ENCODE measurements around the gene CPT2.
"Not testable (repeated sequence)": the region's sequence is repeated elsewhere in the genome, so short reads cannot be mapped to it uniquely, and the experiment has no call there.

CPT2 gene

DNA sequence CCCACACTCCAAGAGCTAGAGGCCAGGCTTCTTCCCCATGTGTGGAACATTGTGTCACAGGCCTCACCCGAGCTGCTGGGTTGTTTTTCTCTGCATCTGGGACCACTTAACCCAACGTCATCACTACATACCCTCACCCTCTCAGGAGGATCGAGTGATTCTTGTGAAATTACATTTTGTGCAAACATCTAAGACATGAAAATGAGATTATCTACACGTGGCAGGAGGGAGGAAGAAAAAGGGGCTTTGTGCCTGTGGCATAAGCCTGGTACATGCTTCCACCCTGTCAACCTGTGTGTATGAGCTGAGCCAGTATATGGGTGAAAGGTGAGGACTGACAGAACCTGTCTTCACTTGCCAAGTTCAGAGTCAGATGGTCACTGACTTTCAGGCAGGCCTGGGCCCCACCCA, 1.6 kb downstream of the CPT2 start:
- H3K36me3 Mint-ChIP-seq (ENCODE audit: low read depth), result peaks cover 25% of the 10 kb centered on the region
- peak overlapping the region; percentile 95 to 96 (median 96) for H3K27ac Mint-ChIP-seq
- no peaks in the 10 kb centered on the region for H3K27me3 Mint-ChIP-seq (ENCODE audit: low read depth)
- TF ChIP-seq, protein P1, sequence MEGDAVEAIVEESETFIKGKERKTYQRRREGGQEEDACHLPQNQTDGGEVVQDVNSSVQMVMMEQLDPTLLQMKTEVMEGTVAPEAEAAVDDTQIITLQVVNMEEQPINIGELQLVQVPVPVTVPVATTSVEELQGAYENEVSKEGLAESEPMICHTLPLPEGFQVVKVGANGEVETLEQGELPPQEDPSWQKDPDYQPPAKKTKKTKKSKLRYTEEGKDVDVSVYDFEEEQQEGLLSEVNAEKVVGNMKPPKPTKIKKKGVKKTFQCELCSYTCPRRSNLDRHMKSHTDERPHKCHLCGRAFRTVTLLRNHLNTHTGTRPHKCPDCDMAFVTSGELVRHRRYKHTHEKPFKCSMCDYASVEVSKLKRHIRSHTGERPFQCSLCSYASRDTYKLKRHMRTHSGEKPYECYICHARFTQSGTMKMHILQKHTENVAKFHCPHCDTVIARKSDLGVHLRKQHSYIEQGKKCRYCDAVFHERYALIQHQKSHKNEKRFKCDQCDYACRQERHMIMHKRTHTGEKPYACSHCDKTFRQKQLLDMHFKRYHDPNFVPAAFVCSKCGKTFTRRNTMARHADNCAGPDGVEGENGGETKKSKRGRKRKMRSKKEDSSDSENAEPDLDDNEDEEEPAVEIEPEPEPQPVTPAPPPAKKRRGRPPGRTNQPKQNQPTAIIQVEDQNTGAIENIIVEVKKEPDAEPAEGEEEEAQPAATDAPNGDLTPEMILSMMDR (IDR thresholded peaks at IDR 0.05; ENCODE audit: unreplicated experiment in 3 of 3), result no peak
- H3K4me1 Mint-ChIP-seq, result peaks cover 33% of the 10 kb centered on the region
- no peaks in the 10 kb centered on the region for H3K9me3 Mint-ChIP-seq
- H3K4me3 Mint-ChIP-seq, result peak overlapping the region; percentile 90 to 99 (median 96)

DNA sequence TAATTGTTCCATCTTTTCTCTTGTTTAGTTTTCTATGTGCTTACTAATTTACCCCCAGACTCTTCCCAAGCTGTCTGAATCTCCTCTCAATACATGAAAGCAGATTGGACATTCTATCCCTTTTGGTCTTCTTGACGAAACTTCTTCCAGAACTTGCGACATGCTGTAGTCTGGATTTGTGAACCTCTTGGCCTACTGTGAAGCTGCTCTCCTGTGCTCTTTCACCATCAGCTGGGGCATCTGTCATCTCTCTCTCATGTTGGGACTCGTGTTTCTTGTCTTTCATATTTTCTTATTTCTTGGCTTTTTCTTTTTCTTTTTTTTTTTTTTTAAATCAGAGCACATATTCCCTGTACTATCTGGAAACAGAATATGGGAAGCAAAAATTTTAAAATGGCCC, 6.8 kb downstream of the CPT2 start:
- Mint-ChIP-seq H3K9me3 (peaks cover 26% of the 10 kb centered on the region), H3K36me3 (ENCODE audit: low read depth) (peaks cover 76% of the 10 kb centered on the region), H3K4me3 (no peak overlapping the region), H3K27ac (no peak overlapping the region), H3K4me1 (no peaks in the 10 kb centered on the region), H3K27me3 (ENCODE audit: low read depth) (no peaks in the 10 kb centered on the region)
- TF ChIP-seq, protein P1 (IDR thresholded peaks at IDR 0.05; ENCODE audit: unreplicated experiment in 3 of 3), result no peak

DNA sequence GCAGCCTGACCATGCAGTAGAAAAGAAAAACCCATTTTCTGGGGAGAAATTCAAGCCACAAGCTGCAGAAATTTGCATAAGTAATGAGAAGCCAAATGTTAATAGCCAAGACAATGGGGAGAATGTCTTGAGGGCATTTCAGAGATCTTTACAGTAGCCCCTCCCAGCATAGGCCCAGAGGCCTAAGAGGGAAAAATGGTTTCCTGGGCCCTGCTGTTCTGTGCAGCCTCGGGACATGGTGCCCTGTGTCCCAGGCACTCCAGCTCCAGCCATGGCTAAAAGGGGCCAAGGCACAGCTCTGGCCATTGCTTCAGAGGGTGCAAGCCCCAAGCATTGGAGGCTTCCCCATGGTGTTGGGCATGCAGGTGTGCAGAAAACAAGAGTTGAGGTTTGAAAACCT, 8.9 kb downstream of the CPT2 start:
- peaks cover 26% of the 10 kb centered on the region for H3K9me3 Mint-ChIP-seq
- H3K36me3 Mint-ChIP-seq (ENCODE audit: low read depth), result peaks cover 96% of the 10 kb centered on the region
- H3K27me3 Mint-ChIP-seq (ENCODE audit: low read depth); H3K4me3 Mint-ChIP-seq; H3K4me1 Mint-ChIP-seq; H3K27ac Mint-ChIP-seq: not testable (repeated sequence)

DNA sequence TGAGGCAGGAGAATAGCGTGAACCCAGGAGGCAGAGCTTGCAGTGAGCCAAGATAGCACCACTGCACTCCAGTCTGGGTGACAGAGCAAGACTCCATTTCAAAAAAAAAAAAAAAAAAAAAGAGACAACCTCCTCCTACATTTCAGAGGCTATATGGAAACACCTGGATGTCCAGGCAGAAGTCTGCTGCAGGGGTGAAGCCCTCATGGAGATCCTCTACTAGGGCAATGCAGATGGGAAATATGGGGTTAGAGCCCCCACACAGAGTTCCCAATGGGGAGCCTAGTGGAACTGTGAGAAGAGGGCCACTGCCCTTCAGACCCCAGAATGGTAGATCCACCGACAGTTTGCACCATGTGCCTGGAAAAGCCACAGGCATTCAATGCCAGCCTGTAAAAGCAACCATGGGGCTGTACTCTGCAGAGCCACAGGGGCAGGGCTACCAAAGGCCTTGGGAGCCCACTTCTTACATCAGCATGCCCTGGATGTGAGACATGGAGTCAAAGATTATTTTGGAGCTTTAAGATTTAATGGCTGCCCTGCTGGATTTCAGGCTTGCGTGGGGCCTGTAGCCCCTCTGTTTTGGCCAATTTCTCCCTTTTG, 9.6 kb downstream of the CPT2 start:
- Mint-ChIP-seq H3K9me3 (peaks cover 26% of the 10 kb centered on the region), H3K36me3 (ENCODE audit: low read depth) (peaks cover 95% of the 10 kb centered on the region)
- H3K4me3 Mint-ChIP-seq, result not testable (repeated sequence)

DNA sequence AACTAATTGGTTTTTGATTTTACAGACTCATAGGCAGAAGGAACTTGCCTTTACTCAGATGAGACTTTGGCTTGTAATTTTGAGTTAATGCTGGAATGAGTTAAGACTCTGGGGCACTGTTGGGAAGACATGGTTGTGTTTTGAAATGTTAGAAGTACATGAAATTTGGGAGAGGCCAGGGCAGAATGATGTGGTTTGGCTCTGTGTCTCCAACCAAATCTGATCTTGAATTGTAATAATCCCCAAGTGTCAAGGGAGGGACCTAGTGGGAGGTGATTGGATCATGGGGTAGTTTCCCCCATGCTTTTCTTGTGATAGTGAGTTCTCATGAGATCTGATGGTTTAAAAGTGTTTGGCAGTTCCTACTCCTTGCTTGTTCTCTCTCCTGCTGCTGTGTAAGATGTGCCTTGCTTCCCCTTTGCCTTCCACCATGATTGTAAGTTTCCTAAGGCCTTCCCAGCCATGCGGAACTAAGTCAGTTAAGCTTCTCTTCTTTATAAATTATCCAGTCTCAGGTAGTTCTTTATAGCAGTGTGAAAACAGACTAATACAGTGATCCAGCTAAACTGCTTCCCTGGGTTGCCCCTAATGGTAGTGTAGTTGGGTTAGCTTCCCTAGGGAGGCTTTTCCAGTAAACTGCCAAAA, 10.2 kb downstream of the CPT2 start:
- Mint-ChIP-seq H3K4me1 (no peaks in the 10 kb centered on the region), H3K36me3 (ENCODE audit: low read depth) (peaks cover 93% of the 10 kb centered on the region), H3K27me3 (ENCODE audit: low read depth) (no peaks in the 10 kb centered on the region), H3K27ac (no peak overlapping the region), H3K9me3 (peaks cover 26% of the 10 kb centered on the region), H3K4me3 (no peak overlapping the region)
- TF ChIP-seq, protein P1 (IDR thresholded peaks at IDR 0.05; ENCODE audit: unreplicated experiment in 3 of 3), result no peak

More for the DNA sequence above, 9.6 kb downstream of the CPT2 start:
- H3K4me1 Mint-ChIP-seq; H3K27me3 Mint-ChIP-seq (ENCODE audit: low read depth); H3K27ac Mint-ChIP-seq: not testable (repeated sequence)

DNA sequence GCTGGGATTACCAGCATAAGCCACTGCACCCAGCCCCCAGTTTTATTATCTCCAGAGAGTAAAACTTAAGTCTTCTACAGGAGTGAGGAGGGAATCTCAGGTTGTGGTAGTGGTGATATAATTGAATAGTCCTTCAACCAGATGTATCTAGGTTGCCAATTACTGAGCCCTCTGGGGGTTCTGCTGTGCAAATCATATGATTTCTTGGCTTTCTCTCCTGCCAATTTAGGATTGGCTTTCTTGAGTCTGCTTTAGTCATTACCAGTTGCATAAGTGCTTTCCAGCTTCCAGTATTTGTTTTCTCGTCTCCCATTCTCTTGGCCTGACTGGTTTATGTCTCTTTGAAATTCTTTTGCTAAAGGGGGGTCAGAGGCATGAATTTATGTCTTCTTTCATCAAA, 11.1 kb downstream of the CPT2 start:
- H3K36me3 Mint-ChIP-seq (ENCODE audit: low read depth), result peaks cover 90% of the 10 kb centered on the region
- H3K27ac Mint-ChIP-seq, result no peak overlapping the region
- TF ChIP-seq, protein P1 (IDR thresholded peaks at IDR 0.05; ENCODE audit: unreplicated experiment in 3 of 3), result no peak
- H3K27me3 Mint-ChIP-seq (ENCODE audit: low read depth), result no peaks in the 10 kb centered on the region
- peaks cover 26% of the 10 kb centered on the region for H3K9me3 Mint-ChIP-seq
- no peaks in the 10 kb centered on the region for H3K4me1 Mint-ChIP-seq
- H3K4me3 Mint-ChIP-seq, result no peak overlapping the region

DNA sequence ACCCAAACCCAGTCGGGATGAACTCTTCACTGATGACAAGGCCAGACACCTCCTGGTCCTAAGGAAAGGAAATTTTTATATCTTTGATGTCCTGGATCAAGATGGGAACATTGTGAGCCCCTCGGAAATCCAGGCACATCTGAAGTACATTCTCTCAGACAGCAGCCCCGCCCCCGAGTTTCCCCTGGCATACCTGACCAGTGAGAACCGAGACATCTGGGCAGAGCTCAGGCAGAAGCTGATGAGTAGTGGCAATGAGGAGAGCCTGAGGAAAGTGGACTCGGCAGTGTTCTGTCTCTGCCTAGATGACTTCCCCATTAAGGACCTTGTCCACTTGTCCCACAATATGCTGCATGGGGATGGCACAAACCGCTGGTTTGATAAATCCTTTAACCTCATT, 13.7 kb downstream of the CPT2 start:
- Mint-ChIP-seq H3K4me3 (no peak overlapping the region), H3K36me3 (ENCODE audit: low read depth) (peaks cover 80% of the 10 kb centered on the region)

More for the DNA sequence above, 13.7 kb downstream of the CPT2 start:
- Mint-ChIP-seq H3K27me3 (ENCODE audit: low read depth) (no peaks in the 10 kb centered on the region), H3K4me1 (no peaks in the 10 kb centered on the region), H3K27ac (no peak overlapping the region), H3K9me3 (peaks cover 12% of the 10 kb centered on the region)
- TF ChIP-seq, protein P1 (IDR thresholded peaks at IDR 0.05; ENCODE audit: unreplicated experiment in 3 of 3), result no peak

Measured in nephron (organoid).